NB4 (cell line): ENCODE measurements around the gene RPS15.

Experiments used
- DNase-seq: peaks from one replicate; pipeline ENCODE4 v3.0.0; 2010; ENCODE audit warnings: low read depth
- H3K4me3 ChIP-seq: one replicate; pipeline ENCODE4 v1.5.1; 2011; ENCODE audit warnings: mild to moderate bottlenecking, low read depth, low read length, moderate library complexity
- CTCF ChIP-seq: IDR thresholded peaks from one replicate; pipeline ENCODE4 v1.5.1; 2012; ENCODE audit warnings: low read depth, low read length
- MAX ChIP-seq: IDR thresholded peaks from 2 replicates; pipeline ENCODE4 v1.6.1; 2011; ENCODE audit warnings: low read depth, low read length
- MYC ChIP-seq: IDR thresholded peaks from 2 replicates; pipeline ENCODE4 v1.6.1; 2011; ENCODE audit warnings: low read depth, low read length
- POLR2A ChIP-seq: IDR thresholded peaks from 2 replicates; pipeline ENCODE4 v1.6.1; 2011; ENCODE audit warnings: mild to moderate bottlenecking; ENCODE audit not compliant: insufficient read length; ENCODE audit errors: extremely low read depth

The RPS15 gene

GRCh38 chr19:1449467-1450442, 11.6 kb downstream of the RPS15 start, which contains the start of gene APC2:
Gene APC2, plus strand, starts transcription at chr19:1450121. Its CDS starts 2,881 bp downstream, at chr19:1453002.
- TF ChIP-seq MYC (no peak), POLR2A (no peak), CTCF (no peak), MAX (no peak)
- H3K4me3 ChIP-seq, result no peak within 1 kb of the TSS
- DNase-seq, result no peak

GRCh38 chr19:1450735-1451731, 12.8 kb downstream of the RPS15 start:
- no peak for DNase-seq
- no peak overlapping the region for H3K4me3 ChIP-seq
- TF ChIP-seq POLR2A (no peak), MYC (no peak), CTCF (no peak), MAX (no peak)

GRCh38 chr19:1451916-1452801, 14.0 kb downstream of the RPS15 start:
- DNase-seq, result no peak
- no peak overlapping the region for H3K4me3 ChIP-seq
- no peak for TF ChIP-seq CTCF
- TF ChIP-seq MYC, result no peak
- TF ChIP-seq POLR2A, result no peak
- TF ChIP-seq MAX, result no peak

- no peak overlapping the region for H3K4me3 ChIP-seq
- no peak for DNase-seq
- TF ChIP-seq POLR2A (no peak), MYC (no peak), CTCF (no peak), MAX (no peak)
Observed at GRCh38 chr19:1452802-1453524, 14.8 kb downstream of the RPS15 start.
